Caco-2 (cell line): Measurements from ENCODE around the gene AKAP12. TPM values are rescaled to one million over a fixed set of nuclear protein-coding genes. Genes with fewer than 3 reads are reported as not detected.

Experiments
- BruUV-seq: library from RNA; stranded (reverse); fragments of 400-500 nt; replicated peaks from 2 replicates; lab custom pipeline; 2021; lab: Mats Ljungman, UMichigan
- CTCF ChIA-PET: fragments of 300-600 bp; sonication (Branson Sonifier 250); formaldehyde crosslinking; loops from one replicate; lab custom pipeline; 2022; ENCODE audit warnings: antibody characterized with exemption; lab: Charles Lee
- POLR2A ChIA-PET: fragments of 300-600 bp; sonication (Branson Sonifier 250); formaldehyde crosslinking; loops from one replicate; lab custom pipeline; 2022; ENCODE audit warnings: antibody characterized with exemption; lab: Charles Lee
- DNase-seq, 2 experiments: peaks; one replicate each; pipeline versions ENCODE4 v3.0.0 to v3.0.0-alpha.2; 2020 to 2022
- H3K27me3 ChIP-seq: replicated peaks from 2 replicates; pipeline ENCODE4 v1.6.0; 2011; ENCODE audit warnings: low read length; ENCODE audit not compliant: control insufficient read depth, insufficient read depth
- H3K36me3 ChIP-seq: 2 replicates; pipeline ENCODE4 v1.5.1; 2011; ENCODE audit warnings: low read length; ENCODE audit not compliant: control insufficient read depth, insufficient read depth
- H3K4me1 ChIP-seq: fragments of 250-450 bp; sonication (Bioruptor Pico); 2 replicates; pipeline ENCODE4 v1.5.1; 2020; ENCODE audit warnings: mild to moderate bottlenecking
- H3K4me3 ChIP-seq: 2 replicates; pipeline ENCODE4 v1.5.1; 2011; ENCODE audit warnings: low read depth, mild to moderate bottlenecking, control low read depth, low read length
- H3K9me3 ChIP-seq: fragments of 250-450 bp; sonication (Bioruptor Pico); 2 replicates; pipeline ENCODE4 v1.5.1; 2020; ENCODE audit warnings: mild to moderate bottlenecking, moderate library complexity
- H3K27ac Mint-ChIP-seq: one replicate; pipeline ENCODE4 v1.8.0; 2022; ENCODE audit warnings: mixed read lengths; ENCODE audit not compliant: unreplicated experiment
- H3K27me3 Mint-ChIP-seq: one replicate; pipeline ENCODE4 v1.8.0; 2022; ENCODE audit warnings: mixed read lengths; ENCODE audit not compliant: insufficient read depth, unreplicated experiment
- H3K36me3 Mint-ChIP-seq: one replicate; pipeline ENCODE4 v1.8.0; 2022; ENCODE audit warnings: mild to moderate bottlenecking, mixed read lengths; ENCODE audit not compliant: insufficient read depth, unreplicated experiment
- H3K4me1 Mint-ChIP-seq: one replicate; pipeline ENCODE4 v1.8.0; 2022; ENCODE audit warnings: low read depth, mixed read lengths; ENCODE audit not compliant: unreplicated experiment
- H3K4me3 Mint-ChIP-seq: one replicate; pipeline ENCODE4 v1.8.0; 2022; ENCODE audit warnings: mild to moderate bottlenecking, moderate library complexity, mixed read lengths; ENCODE audit not compliant: unreplicated experiment
- H3K9me3 Mint-ChIP-seq: one replicate; pipeline ENCODE4 v1.8.0; 2022; ENCODE audit warnings: mixed read lengths; ENCODE audit not compliant: unreplicated experiment
- intact Hi-C: fragments of 100-400 bp; cut with micrococcal nuclease; formaldehyde crosslinking; loops from one replicate; pipeline ENCODE4 v1.10.0; 2022; ENCODE audit not compliant: unreplicated experiment
- total RNA-seq: library from RNA; stranded (reverse); gene quantifications from 2 replicates; pipeline ENCODE4 v1.2.3, GENCODE V29; 2022
- TF ChIP-seq, protein P1 (sequence below), 2 experiments: fragments of 200-600 bp in 1 of 2; IDR thresholded peaks; 1 replicate in 1 of 2; 2 replicates in 1 of 2; pipeline versions ENCODE4 v1.5.1 to v1.8.0; 2011 to 2022; ENCODE audit warnings: antibody characterized with exemption in 1 of 2, control low read depth in 1 of 2, inconsistent platforms in 1 of 2, low read depth in 1 of 2, low read length in 1 of 2, mild to moderate bottlenecking in 1 of 2, moderate library complexity in 1 of 2; ENCODE audit not compliant: insufficient read depth in 1 of 2, severe bottlenecking in 1 of 2, unreplicated experiment in 1 of 2

Gene AKAP12
- total RNA-seq, 1 experiment from 2014 or later = 0.93 TPM

DNA sequence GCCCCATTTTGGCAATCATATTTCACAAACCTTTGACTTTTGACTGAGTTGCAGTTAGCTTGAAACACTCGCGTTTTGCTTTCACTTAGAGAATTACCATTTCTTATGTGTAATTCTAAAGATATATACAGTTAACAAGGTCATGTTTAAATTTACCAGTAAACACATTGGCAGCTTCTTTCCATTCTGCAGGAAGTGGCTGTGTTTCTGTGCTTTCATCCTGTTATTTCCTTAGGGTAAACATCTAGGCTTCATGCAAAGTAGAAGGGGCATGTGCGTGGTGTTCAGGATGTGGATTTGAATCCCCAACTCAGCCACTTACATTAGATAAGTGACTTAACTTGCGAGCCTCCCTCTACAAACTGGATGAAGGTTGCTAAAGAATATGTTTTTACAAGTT is 41.1 kb downstream of the AKAP12 start:
- Mint-ChIP-seq H3K27ac (no peak overlapping the region), H3K9me3 (no peaks in the 10 kb centered on the region), H3K4me1 (no peaks in the 10 kb centered on the region), H3K27me3 (peaks cover 2% of the 10 kb centered on the region), H3K36me3 (no peaks in the 10 kb centered on the region), H3K4me3 (no peak overlapping the region)
- BruUV-seq = no TSS peak
- intact Hi-C loops = no loop called here
- Histone ChIP-seq H3K9me3 (no peaks in the 10 kb centered on the region), H3K4me1 (no peaks in the 10 kb centered on the region), H3K36me3 (no peaks in the 10 kb centered on the region), H3K4me3 (no peak overlapping the region), H3K27me3 (no peaks in the 10 kb centered on the region)
- CTCF ChIA-PET = no interaction called here
- POLR2A ChIA-PET = no interaction called here
- no peak for DNase-seq
- TF ChIP-seq, protein P1, sequence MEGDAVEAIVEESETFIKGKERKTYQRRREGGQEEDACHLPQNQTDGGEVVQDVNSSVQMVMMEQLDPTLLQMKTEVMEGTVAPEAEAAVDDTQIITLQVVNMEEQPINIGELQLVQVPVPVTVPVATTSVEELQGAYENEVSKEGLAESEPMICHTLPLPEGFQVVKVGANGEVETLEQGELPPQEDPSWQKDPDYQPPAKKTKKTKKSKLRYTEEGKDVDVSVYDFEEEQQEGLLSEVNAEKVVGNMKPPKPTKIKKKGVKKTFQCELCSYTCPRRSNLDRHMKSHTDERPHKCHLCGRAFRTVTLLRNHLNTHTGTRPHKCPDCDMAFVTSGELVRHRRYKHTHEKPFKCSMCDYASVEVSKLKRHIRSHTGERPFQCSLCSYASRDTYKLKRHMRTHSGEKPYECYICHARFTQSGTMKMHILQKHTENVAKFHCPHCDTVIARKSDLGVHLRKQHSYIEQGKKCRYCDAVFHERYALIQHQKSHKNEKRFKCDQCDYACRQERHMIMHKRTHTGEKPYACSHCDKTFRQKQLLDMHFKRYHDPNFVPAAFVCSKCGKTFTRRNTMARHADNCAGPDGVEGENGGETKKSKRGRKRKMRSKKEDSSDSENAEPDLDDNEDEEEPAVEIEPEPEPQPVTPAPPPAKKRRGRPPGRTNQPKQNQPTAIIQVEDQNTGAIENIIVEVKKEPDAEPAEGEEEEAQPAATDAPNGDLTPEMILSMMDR (IDR thresholded peaks at IDR 0.05; ENCODE audit: insufficient read depth in 1 of 2, low read depth in 1 of 2, low read length in 1 of 2, severe bottlenecking in 1 of 2, unreplicated experiment in 1 of 2) = no peak

DNA sequence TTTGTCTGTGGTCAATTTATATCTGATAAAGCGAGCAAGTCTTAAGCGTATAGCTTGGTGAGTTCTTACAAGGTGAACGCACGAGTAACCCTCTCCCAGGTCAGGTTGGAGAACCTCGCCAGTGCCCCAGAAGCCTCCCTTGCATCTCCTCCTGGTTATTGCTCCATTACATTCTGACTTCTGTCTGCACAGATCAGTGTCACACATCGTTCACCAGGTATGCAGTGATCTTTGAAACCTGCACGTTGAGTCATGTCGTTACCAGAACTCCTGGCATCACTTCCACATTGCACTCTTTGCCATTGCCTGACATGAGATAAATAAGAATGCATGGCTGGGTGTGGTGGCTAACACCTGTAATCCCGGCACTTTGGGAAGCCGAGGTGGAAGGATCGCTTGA is 44.2 kb downstream of the AKAP12 start:
- Mint-ChIP-seq H3K36me3 (no peaks in the 10 kb centered on the region), H3K27ac (peak overlapping the region; percentile 56), H3K4me3 (no peak overlapping the region), H3K27me3 (peaks cover 5% of the 10 kb centered on the region), H3K9me3 (no peaks in the 10 kb centered on the region), H3K4me1 (no peaks in the 10 kb centered on the region)
- BruUV-seq = no TSS peak
- Histone ChIP-seq H3K4me3 (no peak overlapping the region), H3K4me1 (no peaks in the 10 kb centered on the region), H3K36me3 (no peaks in the 10 kb centered on the region), H3K27me3 (no peaks in the 10 kb centered on the region), H3K9me3 (no peaks in the 10 kb centered on the region)
- ChIA-PET CTCF (no interaction called here), POLR2A (interaction anchor here (0.6 kb wide), 1 partner anchor 19 kb away, joined by 4 read pairs; no protein-coding TSS in a partner anchor)
- no peak for DNase-seq
- intact Hi-C loops = no loop called here
- TF ChIP-seq, protein P1 (IDR thresholded peaks at IDR 0.05; ENCODE audit: insufficient read depth in 1 of 2, low read depth in 1 of 2, low read length in 1 of 2, severe bottlenecking in 1 of 2, unreplicated experiment in 1 of 2) = no peak

DNA sequence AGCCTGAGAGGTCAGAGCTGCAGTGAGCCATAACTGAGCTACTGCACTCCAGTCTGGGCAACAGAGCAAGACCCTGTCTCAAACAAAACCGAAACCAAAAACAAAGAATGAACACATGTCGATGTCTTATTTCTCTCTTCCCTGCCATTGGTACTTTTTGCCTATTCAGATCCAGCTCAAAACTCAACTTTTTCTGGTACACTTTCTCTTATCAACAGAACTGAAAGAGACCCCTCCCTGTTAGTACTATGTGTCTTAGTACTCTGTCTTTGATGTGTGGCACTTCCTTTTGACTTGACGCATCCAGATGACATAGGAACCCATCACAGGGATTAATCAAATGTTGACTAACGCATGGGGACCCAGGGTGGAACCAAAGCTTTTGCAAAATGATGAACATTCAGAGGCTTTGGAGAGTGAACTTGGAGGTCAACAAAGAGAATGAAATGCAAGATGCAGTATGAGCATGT is 44.8 kb downstream of the AKAP12 start:
- no peaks in the 10 kb centered on the region for H3K9me3 Mint-ChIP-seq
- BruUV-seq = no TSS peak
- H3K27ac Mint-ChIP-seq = no peak overlapping the region
- H3K36me3 Mint-ChIP-seq = no peaks in the 10 kb centered on the region
- peaks cover 5% of the 10 kb centered on the region for H3K27me3 Mint-ChIP-seq
- H3K36me3 ChIP-seq = no peaks in the 10 kb centered on the region
- no peak overlapping the region for H3K4me3 Mint-ChIP-seq
- TF ChIP-seq, protein P1 (IDR thresholded peaks at IDR 0.05; ENCODE audit: insufficient read depth in 1 of 2, low read depth in 1 of 2, low read length in 1 of 2, severe bottlenecking in 1 of 2, unreplicated experiment in 1 of 2) = no peak
- no peaks in the 10 kb centered on the region for H3K4me1 ChIP-seq
- H3K27me3 ChIP-seq = no peaks in the 10 kb centered on the region
- ChIA-PET POLR2A (interaction anchor here (0.6 kb wide), 1 partner anchor 19 kb away, joined by 4 read pairs; no protein-coding TSS in a partner anchor), CTCF (no interaction called here)
- no peak overlapping the region for H3K4me3 ChIP-seq
- no peaks in the 10 kb centered on the region for H3K4me1 Mint-ChIP-seq
- no peaks in the 10 kb centered on the region for H3K9me3 ChIP-seq
- DNase-seq = no peak
- intact Hi-C loops = no loop called here
